D721Med (cell line): ENCODE data around the gene C18orf32.

ENCODE experiments used
- DNase-seq: peaks from one replicate; pipeline ENCODE4 v3.0.0; 2011; ENCODE audit warnings: low spot score; ENCODE audit not compliant: insufficient read length
- FAIRE-seq: peaks from 2 replicates; lab custom pipeline; 2011; peaks lifted over from hg19 to GRCh38; lab: Jason Lieb, UNC
- CTCF ChIP-seq: IDR thresholded peaks from 2 replicates; pipeline ENCODE4 v1.5.1; 2012; ENCODE audit warnings: mild to moderate bottlenecking, control low read depth; ENCODE audit not compliant: insufficient read depth; ENCODE audit errors: missing control alignments

The C18orf32 gene

DNA sequence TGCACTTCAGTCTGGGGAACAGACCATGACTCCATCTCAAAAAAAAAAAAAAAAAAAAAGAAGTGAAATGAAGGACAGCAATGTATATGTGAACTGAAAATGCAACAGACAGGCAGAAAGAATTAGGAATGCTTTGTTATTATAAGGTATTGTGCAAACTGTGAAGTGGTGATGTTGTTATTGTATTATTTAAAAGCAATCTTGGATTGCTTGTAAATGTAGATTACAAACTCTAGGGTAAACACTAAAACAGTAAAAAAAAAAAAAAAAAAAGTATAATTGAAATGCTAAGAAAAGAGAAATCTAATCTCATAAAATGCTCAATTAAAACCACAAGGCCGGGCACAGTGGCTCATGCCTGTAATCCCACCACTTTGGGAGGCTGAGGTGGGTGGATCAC, 51.9 kb downstream of the C18orf32 start:
- DNase-seq: no peak
- no peak for TF ChIP-seq CTCF
- no peak for FAIRE-seq

- no peak for DNase-seq
- peak; percentile 25 for FAIRE-seq
- TF ChIP-seq CTCF: no peak
Measured at GRCh38 chr18:49432602-49433001, 54.4 kb downstream of the C18orf32 start.

DNA sequence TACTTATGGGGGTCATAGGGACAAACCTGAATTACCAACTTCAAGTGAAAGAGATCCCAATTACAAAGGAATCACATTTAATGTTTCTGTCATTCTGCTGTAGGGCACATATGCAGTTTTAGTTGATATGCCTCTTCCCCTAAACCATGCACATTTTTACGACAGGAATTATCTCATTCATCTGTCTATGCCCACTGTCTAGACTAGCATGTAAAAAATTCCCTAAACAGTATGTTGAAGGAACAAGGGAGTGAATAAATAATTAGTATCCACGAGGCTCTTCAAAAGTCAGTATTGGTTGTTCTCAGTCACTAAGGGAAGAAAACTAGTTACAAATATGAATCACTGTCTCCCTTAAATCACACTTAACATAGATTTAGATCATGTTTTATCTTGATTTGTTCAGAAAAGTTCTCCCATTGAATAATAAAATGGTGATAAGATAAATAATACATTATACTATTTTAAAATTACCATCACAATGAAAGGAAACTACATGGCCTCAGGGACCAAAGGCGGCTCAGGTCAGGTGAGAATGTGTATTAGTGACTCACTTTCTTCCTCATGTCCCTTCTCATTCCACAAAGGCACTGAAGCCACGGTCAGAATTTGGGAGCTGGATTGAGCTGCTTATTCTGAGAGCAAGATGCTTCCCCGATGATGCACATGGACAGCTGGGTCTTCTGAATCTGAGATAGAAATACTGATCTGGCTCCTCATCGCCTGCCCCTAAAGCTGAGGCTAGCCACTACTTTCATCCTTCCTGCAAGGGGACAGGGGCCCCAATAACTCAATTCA, 55.7 kb downstream of the C18orf32 start:
- DNase-seq: no peak
- no peak for TF ChIP-seq CTCF
- peak; percentile 73 for FAIRE-seq
